GM18868 (cell line): ENCODE measurements around the gene TTLL7.
A peak's percentile ranks its signal among the peaks of the same experiment; 100 is the strongest.

Experiments
- ATAC-seq: cut with Tn5 transposase; IDR thresholded peaks from one replicate; pipeline ENCODE4 v1.9.1; 2021; ENCODE audit warnings: mild to moderate bottlenecking, moderate library complexity; ENCODE audit not compliant: unreplicated experiment

The TTLL7 gene

DNA sequence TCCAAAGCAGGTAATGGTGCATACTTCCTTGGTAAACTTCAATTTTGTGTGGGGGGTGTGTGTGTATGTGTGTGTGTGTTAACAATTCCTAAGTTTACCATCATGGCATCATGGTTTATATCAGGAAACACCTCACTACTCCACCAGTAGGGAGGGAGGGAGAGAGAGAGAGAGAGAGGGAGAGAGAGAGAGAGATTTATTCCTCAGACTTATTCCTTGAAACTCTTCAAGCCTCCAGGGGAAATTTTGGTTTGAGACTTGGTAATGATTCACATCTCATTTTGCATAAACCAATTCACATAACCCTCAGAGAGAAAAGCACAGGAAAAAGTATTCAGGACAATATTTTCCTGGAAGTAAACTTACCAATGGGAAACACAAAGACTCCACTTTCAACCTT is 115.0 kb downstream of the TTLL7 start:
- ATAC-seq: no peak

DNA sequence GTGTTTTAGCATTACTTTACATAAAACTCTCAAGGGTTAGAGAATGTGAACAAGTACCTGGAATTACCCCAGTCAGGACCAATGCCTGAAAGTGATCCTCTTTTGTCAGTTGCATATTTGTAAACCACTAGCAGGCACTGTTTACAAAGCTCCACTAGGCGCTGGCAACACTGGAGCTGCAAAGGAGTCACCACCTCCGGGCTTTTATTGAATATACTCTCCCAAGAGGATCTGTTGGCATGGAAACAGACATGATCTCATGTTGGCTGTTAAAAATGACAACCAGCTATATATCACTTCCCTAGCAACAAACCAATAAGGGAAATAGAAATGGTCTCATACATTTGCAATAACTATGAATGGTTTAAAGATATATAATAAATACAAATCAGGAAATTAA is 116.0 kb downstream of the TTLL7 start:
- peak; percentile 86 for ATAC-seq

DNA sequence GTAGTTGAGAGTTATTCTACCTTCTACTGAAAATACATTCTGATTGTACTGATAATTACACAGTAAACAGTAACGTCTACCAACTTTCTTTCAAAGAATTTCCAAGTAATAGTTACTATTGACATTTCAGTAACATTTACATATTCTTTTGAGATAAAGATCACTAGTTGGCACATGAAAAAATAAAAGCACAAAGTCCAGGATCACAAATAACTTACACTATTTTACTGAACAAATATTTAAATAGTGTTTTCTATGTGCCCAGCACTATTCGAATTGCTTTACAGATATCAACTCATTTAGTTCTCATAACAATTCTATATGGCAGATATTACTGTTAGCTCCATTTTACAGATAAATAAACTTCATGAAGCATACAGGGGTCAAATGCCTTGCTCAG is 126.4 kb downstream of the TTLL7 start:
- ATAC-seq: no peak

DNA sequence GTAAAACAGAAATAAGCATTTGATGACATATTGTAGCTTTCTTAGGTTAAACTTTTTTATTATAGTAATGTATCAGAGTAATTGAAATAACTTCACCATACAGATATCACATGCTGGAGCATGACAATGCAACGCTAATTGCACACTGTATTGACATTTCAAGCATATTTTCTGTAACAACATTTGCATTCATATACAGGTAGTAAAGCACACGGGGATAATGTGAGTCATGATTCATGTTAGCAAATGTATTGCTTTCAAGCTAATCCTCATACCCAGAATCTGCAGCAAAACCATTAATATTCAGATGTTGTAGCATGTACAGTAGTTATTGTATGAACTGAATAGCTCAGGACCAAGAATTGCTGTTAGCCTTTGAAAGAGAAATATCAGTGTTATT is 133.9 kb downstream of the TTLL7 start:
- ATAC-seq: no peak

DNA sequence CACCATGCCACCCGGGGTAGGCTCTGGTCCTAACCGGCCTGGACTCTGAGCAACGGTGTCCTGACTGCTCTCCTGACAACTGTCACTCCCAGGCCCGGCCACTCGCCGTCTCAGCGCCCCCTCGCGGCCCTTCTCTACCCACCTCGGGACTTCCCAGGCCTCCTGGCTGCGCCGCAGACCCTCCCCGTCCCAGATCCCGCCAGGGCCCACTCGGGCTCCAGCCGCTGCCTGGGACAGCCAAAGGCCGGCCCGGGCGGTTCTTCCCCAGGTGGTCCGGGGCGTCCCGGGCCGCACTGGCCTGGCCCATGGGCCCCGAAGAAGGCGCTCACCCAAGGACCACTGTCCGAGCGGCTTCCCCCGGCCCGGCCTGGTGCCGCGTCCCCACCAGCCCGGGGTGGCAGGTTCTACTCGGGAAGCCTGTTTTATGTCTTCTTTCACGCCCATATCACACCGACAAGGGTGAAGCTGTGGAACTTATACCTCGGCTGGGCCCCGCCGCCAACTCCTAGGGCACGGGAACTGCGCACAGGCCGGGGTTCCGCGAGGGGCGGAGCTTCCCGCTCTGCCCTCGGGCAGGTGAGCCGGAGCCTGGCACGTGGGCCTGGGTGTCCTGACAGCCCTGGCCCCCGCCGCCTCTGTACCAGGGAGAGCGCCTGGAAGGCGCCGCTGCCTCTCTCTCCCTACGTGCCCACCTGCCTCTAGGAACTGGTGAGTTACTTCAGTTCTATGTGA is 138.3 kb downstream of the TTLL7 start:
- peak; percentile 89 for ATAC-seq

DNA sequence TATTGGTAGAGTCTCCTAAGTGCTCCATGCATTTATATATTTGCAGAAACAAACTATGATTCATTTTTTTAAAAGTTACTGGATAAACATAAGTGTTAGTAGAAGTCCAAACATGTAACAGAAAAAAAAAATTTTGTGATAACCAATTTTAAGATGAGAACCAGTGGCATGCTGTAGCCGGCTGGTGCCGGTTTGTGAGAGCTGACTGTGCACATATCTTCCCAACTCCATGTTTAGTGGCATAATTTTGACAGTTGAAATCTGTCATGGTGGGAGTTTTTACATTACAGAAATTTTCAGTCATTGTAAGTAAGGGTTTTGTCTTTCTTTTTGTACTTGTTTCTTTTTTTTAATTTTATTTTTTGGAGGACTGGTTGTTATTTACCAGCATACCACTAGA is 141.2 kb downstream of the TTLL7 start:
- ATAC-seq: no peak

DNA sequence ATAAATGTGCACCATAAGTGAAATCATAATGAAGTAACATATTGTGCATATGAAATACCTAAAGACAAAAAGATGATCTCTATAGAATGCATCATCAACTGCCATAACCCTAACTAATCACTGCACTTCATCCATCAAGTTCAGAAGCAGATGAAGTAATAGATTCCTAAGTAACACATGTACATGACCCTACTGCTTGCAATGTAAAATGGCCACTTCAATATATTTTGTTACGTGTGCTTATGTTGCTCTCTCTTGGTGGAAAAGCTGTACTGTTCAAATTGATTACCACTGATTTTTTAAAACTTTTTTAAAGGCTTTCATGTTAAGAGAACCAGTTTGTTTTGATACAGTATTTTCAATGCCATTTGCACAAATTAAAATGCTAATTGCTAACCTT is 141.8 kb downstream of the TTLL7 start:
- peak; percentile 37 for ATAC-seq

DNA sequence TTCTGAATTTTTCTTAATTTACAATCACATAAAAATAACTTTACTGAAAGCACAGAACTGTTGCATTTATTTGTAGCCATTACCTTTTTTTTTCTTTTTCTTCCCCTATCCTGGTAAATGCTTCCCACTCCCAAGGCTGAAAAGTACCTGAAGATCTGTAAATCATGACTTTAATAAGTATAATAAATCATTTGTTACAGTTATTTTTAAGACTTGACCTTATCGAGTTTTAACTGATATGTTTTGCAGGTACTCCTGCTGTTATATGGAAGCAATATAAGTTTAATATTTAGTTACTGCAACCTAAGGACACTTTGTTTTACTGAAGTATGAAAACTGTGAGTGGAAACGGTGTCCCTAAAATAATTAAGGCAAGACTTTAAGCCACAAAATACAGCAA is 142.6 kb downstream of the TTLL7 start:
- no peak for ATAC-seq

DNA sequence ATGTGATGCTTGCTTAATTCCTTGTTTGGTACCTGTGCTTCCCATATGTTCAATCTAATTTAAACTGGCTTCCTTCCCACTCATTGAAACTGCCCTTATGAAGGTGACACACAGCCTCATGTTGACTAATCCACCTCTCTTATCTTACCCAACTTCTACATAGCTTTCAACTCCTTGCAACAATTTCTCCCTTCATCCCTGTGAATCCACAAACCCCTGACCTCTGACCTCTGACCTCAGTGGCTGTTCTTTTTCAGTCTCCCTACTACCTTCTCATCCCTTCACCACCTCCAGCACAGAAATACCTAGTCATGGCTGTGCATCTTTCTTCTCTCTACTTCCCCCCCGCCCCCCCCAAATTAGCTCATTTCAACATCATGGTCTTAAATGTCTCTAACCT is 144.5 kb downstream of the TTLL7 start:
- no peak for ATAC-seq

DNA sequence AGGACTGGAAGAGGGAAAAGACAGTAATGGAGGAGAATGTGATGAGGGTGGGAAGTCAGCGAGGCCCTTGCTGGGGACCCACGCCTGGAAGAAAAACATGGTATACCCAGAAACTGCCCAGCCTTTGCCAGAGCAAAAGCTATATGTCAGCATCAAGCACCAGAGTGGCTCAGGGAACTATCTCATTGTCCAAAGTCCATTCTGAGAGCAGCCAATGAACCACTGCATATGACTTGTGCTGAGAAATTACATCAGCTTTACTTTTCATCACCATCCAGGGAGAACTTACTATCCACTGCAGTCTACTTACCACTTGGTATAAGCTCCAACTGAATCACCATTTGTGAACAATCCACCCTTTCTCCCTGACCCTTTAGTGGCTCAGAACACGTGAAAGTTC is 148.1 kb downstream of the TTLL7 start:
- no peak for ATAC-seq

DNA sequence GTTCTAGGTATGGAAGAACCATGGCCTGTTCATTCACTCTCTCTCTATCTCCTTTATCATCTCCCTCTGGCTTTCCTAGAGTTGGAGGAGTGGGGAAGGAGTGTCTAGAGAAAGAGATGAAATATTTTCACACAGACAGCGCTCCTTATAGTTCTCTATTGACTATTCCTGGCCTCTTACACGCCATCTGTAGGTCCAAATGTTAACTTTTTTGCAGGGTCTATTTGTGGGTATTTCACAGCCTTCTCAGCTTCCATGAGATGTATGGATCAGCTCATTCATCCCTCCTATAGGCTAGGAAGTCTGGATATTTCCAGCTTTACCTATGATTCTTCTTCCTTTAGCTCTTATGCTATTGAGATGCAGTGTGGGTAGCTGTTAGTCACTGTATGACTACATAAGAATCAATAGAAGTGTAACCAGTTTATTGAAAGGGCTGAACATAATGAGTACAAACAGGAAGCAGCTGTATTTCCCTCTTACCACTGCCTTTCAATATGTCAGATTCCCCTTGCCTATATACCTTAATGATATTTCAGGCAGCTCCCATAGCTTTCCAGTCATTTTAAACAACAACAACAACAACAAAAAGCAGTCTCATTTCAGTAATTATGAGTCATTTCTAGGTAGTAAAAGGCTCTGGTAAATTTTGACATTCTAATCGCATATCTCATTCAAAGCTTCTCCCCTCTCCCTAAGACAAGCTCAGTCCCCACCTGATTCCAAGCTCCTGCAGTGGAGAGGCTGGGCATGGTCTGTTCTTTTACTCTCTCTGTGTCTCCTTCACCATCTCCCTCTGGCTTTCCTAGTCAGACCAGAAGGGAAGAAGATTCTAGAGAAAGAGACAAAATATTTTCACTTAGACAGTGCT is 149.5 kb downstream of the TTLL7 start:
- peak; percentile 92 for ATAC-seq

DNA sequence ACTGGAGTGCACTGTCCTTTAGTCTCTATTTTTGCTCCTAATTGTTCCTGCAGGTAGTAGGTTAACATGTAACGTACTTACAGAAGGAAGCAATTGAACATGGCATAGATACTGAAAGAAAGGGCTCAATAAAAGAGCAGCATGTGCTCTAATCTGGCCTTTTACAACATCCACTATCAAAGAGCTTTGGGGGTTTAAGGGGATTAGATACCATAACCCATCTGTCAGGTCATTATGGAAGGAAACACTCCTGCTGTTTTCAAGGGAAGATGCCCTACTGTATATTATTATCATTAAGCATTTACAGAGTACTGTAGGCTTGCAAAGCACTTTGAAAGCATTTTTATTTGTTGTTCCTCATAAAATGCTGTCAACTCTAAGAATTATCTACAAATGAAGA is 152.8 kb downstream of the TTLL7 start:
- no peak for ATAC-seq

DNA sequence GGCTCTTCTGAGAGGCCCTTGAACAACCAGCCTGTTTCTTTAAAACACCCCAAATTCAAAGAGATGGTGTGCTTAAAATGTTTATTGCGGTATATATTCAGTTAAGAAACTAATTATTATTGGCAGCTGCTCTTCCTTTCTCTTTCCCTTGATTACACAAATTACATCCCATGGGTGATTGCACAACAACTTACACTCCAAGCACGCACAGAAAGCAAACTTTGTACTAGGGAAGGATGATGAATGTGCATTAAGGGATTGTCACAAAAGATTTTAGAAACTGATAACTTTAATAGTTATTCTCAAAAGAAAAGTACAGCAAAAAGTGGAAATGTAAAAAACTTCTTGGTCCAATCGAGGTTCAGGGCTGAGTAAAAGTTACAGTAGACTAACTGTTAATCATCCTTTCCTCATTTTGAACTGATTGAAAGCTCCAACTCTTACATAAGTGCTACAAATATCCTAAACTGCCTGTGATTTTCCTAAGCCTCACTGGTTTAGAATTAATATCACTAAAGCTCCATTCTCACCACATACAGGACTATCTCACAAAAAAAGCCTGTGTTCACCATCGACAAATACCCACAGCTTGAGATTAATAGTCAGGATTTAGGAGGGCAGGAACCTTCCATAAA is 153.4 kb downstream of the TTLL7 start:
- ATAC-seq: no peak

DNA sequence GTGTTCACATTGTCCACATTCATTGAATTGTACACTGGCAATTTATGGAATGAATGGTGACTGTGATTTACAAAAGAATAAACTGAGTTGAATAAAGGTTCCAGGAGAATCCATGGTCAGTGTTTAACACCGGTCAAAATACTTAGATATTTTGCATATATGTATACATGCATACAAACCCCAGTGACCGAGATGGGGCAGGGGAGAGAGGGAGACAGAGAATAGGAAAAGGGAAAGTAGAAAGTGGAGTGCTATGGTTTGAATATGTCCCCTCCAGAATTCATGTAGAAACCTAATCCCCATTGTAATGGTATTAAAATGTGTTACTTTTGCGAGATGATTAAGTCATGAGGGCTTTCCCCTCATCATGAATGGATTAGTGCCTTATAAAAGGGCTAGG is 154.4 kb downstream of the TTLL7 start:
- no peak for ATAC-seq

DNA sequence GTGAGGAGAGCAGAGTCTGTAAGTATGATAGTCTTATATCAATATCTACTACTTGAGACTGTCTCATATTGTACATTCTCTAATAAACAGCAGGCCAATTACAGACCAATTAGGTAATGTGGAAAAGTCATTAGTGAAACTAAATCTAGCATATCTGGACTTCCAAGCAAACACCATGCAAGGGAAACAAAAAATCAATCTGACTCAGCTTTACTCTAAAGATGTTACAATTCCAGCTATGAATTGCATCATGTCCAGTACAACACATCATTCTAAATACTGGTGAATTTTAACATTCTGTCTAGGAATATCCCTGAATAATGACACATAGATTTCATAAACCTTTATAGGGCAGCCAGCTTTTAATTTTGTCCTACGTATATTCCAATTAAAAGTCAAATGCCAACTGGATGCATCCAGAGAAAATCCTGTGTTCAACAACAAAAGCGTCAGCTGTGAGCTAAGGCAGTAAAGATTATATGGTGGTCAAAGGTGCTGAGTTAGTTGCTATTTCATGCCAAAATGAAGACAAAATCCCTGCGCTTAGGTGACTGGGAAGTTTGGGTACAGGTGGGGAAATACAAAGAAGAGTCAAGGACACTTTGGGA is 159.3 kb downstream of the TTLL7 start:
- ATAC-seq: no peak

DNA sequence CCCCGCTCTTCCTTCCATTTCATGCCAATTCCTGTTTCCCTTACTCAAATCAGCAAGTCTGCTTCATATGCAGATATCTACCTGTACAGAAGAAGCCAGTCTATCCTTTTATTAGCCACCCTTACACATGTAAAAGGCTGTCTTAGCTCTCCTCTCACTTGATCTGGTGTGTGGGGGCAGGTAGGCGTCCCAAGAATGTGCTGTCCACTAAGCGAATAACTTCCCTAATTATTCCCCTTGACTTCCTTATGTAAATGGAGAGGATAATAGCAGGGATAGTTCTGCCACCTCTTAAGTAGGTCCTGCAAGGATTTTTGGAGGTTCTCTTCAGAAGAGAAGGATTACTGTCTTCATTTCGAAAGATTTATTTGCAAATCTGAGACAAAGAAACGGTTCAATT is 160.4 kb downstream of the TTLL7 start:
- ATAC-seq: no peak

DNA sequence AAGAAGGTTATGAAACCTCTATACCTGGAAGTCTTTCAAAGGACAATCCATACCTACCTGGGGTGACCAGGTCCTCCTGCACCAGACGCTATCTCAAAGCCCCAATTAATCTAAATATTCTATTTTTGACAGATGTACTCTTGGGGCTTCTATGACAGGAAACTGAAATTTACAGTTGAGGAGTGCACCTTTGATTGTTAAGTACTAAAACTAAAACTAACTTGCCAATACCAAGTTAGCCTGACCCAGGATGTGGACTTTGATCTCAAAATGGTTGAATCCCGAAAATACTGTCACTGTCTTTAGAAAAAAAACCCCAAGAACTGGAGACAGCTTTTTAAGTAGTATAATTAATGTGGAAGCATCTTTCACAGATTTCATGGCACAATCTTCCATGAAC is 162.4 kb downstream of the TTLL7 start:
- no peak for ATAC-seq

DNA sequence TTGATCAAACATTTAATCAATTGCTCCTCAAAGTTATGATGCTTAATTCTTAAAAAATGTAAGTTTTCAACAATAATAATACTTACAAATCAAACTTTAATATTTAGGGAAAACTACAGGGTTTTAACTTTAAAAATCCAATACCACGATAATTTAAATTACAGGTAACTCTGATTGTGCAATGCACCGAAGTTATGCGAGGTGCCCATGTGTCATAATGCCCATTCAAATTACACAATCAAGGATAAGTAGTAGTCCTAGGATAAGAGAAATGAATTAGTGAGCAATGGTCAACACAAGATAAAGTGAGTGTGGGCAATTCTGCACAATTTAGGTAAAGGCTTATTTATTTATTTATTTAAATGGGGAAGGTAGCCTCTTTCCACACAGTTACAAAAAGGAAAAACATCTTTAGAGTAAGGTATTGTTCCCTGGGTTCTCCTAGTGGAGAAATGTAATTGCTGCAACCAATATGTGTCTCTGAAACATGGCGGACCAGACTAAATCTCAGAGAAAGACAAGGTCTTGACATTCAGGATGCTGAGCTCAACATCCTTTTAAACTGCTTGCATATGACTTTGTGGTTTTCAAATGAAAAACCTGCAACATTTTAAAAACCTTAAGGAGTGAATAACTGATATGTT is 164.2 kb downstream of the TTLL7 start:
- no peak for ATAC-seq

DNA sequence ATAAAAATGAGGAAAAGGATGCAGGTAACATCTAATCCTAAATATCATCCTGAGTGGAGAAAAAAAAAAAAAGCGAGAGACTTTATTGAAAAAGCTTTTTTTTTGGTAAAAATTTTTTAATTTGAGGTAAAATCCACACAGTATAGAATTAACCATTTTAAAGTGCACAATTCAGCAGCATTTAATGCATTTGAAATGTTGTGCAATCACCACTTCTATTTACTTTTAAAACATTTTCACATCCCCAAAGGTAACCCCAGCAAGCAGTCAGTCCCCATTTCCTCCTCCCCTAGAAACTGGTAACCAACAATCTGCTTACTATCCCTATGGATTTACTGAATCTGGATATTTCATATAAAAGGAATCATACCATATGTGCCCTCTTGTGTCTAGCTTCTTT is 166.7 kb downstream of the TTLL7 start:
- no peak for ATAC-seq

DNA sequence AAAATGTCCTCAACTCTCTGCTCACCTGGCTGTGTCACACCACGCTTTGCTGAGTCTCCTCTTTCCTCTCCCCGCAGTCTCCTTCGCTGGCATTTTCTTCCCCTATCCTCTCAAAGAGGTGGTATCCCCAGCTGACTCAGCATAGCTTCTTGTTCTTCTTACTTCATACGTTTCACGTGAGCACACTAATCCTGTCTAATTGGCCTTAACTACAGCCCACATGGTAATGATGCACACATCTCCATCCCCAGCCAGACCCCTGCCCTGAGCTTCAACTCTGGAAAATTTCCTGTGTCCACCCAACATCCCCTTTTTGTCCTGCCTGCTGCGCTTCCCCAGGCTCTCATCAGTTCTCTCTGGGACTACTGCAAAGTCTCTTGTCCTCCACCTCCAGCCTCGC is 169.8 kb downstream of the TTLL7 start:
- ATAC-seq: no peak

DNA sequence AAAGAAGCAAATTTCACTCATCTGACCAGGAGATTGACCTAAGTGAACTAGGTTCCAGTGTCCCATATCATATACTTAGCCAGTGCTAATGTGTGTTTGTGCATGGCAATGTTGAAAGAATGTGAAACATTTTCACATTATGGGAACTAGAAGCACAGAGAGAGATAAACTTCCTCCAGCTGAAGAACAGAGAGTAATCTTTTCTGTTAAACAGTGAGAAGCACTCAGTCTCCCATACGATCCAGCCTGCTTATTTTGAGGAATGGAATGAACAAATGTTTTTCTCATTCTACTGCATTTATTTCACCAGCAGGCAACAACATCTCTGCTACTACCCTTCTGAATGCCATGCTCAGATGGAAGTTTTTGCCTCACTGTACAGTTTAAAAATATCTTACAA is 170.5 kb downstream of the TTLL7 start:
- no peak for ATAC-seq
